Measurements from ENCODE around the gene PLEKHG2. TPM values are rescaled to one million over a fixed set of nuclear protein-coding genes. Genes with fewer than 3 reads are reported as not detected.
"Not testable (repeated sequence)": the region's sequence is repeated elsewhere in the genome, so short reads cannot be mapped to it uniquely, and the experiment has no call there.

The PLEKHG2 gene
- total RNA-seq, 3 donors from 2014 or later (not counting 1 experiment from before 2014, with no cell fraction given) = 70.2 to 129 (median 80.7) TPM

GRCh38 chr19:39449116-39449797 lies 36.8 kb downstream of the PLEKHG2 start:
- Histone ChIP-seq H3K27me3 (ENCODE audit: control insufficient read depth, insufficient read depth, low read length) (no peaks in the 10 kb centered on the region), H3K9me3 (ENCODE audit: control insufficient read depth, insufficient read depth, low read length) (no peaks in the 10 kb centered on the region), H3K4me3 (ENCODE audit: low read length) (no peak overlapping the region), H3K4me1 (ENCODE audit: control insufficient read depth, insufficient read depth, low read length) (peaks cover 59% of the 10 kb centered on the region), H3K36me3 (ENCODE audit: control insufficient read depth, insufficient read depth, low read length) (peaks cover 19% of the 10 kb centered on the region), H3K27ac (ENCODE audit: low read length) (peak overlapping the region; percentile 22)
- no peak for DNase-seq
- H3K36me3 Mint-ChIP-seq = no peaks in the 10 kb centered on the region
- no peaks in the 10 kb centered on the region for H3K9me3 Mint-ChIP-seq
- WGBS (ENCODE audit: insufficient coverage) = 65% methylated on average over 8 of the region's 8 CpGs
- H3K4me1 Mint-ChIP-seq = peaks cover 61 to 77% of the 10 kb centered on the region in 2 donors
- no peak for TF ChIP-seq CTCF (IDR thresholded peaks at IDR 0.05)
- intact Hi-C loops (cut with micrococcal nuclease) = no loop called here
- no peak for ATAC-seq
- no peaks in the 10 kb centered on the region for H3K27me3 Mint-ChIP-seq (ENCODE audit: low read depth in 2 of 2)
- peak overlapping the region; percentile 97 to 100 for H3K27ac Mint-ChIP-seq
- peak overlapping the region; percentile 31 for H3K4me3 Mint-ChIP-seq

- H3K4me3 ChIP-seq (ENCODE audit: low read length); H3K4me3 Mint-ChIP-seq; H3K27me3 Mint-ChIP-seq (ENCODE audit: low read depth in 2 of 2); intact Hi-C loops (cut with micrococcal nuclease); H3K9me3 ChIP-seq (ENCODE audit: control insufficient read depth, insufficient read depth, low read length); H3K36me3 Mint-ChIP-seq; H3K27ac ChIP-seq (ENCODE audit: low read length); ATAC-seq; DNase-seq; H3K27me3 ChIP-seq (ENCODE audit: control insufficient read depth, insufficient read depth, low read length); H3K9me3 Mint-ChIP-seq: not testable (repeated sequence)
- Mint-ChIP-seq H3K4me1 (peaks cover 43 to 68% of the 10 kb centered on the region in 2 donors), H3K27ac (peak overlapping the region; percentile 53 to 100)
- WGBS (ENCODE audit: insufficient coverage) = 96% methylated on average over 8 of the region's 8 CpGs
- Histone ChIP-seq H3K4me1 (ENCODE audit: control insufficient read depth, insufficient read depth, low read length) (peaks cover 44% of the 10 kb centered on the region), H3K36me3 (ENCODE audit: control insufficient read depth, insufficient read depth, low read length) (peaks cover 26% of the 10 kb centered on the region)
These were observed 38.8 kb downstream of the PLEKHG2 start for GRCh38 chr19:39451257-39451656.

GRCh38 chr19:39463403-39463802 lies 50.9 kb downstream of the PLEKHG2 start:
- 100% methylated on average over 3 of the region's 3 CpGs for WGBS (ENCODE audit: insufficient coverage)
- H3K36me3 Mint-ChIP-seq = peaks cover 16% of the 10 kb centered on the region
- H3K4me1 Mint-ChIP-seq = peaks cover 5 to 19% of the 10 kb centered on the region in 2 donors
- Histone ChIP-seq H3K9me3 (ENCODE audit: control insufficient read depth, insufficient read depth, low read length) (no peaks in the 10 kb centered on the region), H3K36me3 (ENCODE audit: control insufficient read depth, insufficient read depth, low read length) (peaks cover 70% of the 10 kb centered on the region), H3K27me3 (ENCODE audit: control insufficient read depth, insufficient read depth, low read length) (no peaks in the 10 kb centered on the region), H3K4me1 (ENCODE audit: control insufficient read depth, insufficient read depth, low read length) (no peaks in the 10 kb centered on the region), H3K4me3 (ENCODE audit: low read length) (no peak overlapping the region), H3K27ac (ENCODE audit: low read length) (no peak overlapping the region)
- no peaks in the 10 kb centered on the region for H3K9me3 Mint-ChIP-seq
- no peak overlapping the region for H3K4me3 Mint-ChIP-seq
- no peak for DNase-seq
- intact Hi-C loops (cut with micrococcal nuclease) = no loop called here
- no peak for ATAC-seq
- no peaks in the 10 kb centered on the region for H3K27me3 Mint-ChIP-seq (ENCODE audit: low read depth in 2 of 2)
- H3K27ac Mint-ChIP-seq = no peak overlapping the region
- TF ChIP-seq CTCF (IDR thresholded peaks at IDR 0.05) = no peak

GRCh38 chr19:39465956-39466747 lies 53.7 kb downstream of the PLEKHG2 start:
- no peak overlapping the region for H3K4me3 Mint-ChIP-seq
- no peak overlapping the region for H3K4me3 ChIP-seq (ENCODE audit: low read length)
- 98% methylated on average over 16 of the region's 18 CpGs for WGBS (ENCODE audit: insufficient coverage)
- peaks cover 7% of the 10 kb centered on the region for H3K36me3 Mint-ChIP-seq
- H3K36me3 ChIP-seq (ENCODE audit: control insufficient read depth, insufficient read depth, low read length) = peaks cover 74% of the 10 kb centered on the region
- intact Hi-C loops (cut with micrococcal nuclease) = no loop called here
- no peak overlapping the region for H3K27ac ChIP-seq (ENCODE audit: low read length)
- no peaks in the 10 kb centered on the region for H3K9me3 Mint-ChIP-seq
- no peak for TF ChIP-seq CTCF (IDR thresholded peaks at IDR 0.05)
- no peaks in the 10 kb centered on the region for H3K27me3 Mint-ChIP-seq (ENCODE audit: low read depth in 2 of 2)
- no peak for ATAC-seq
- no peaks in the 10 kb centered on the region for H3K4me1 ChIP-seq (ENCODE audit: control insufficient read depth, insufficient read depth, low read length)
- no peaks in the 10 kb centered on the region for H3K27me3 ChIP-seq (ENCODE audit: control insufficient read depth, insufficient read depth, low read length)
- H3K27ac Mint-ChIP-seq = peak overlapping the region in 1 of 2 donors; percentile 36
- DNase-seq = no peak
- no peaks in the 10 kb centered on the region for H3K9me3 ChIP-seq (ENCODE audit: control insufficient read depth, insufficient read depth, low read length)
- peaks cover 5% of the 10 kb centered on the region in 2 donors for H3K4me1 Mint-ChIP-seq

All from natural killer cell (primary cell).